Measurements from ENCODE around the gene RASGRP3. TPM values are rescaled to one million over a fixed set of nuclear protein-coding genes. Genes with fewer than 3 reads are reported as not detected.
"Not testable (repeated sequence)": the region's sequence is repeated elsewhere in the genome, so short reads cannot be mapped to it uniquely, and the experiment has no call there.

Gene RASGRP3
- total RNA-seq, 1 donor from 2014 or later, result 2.4 TPM

DNA sequence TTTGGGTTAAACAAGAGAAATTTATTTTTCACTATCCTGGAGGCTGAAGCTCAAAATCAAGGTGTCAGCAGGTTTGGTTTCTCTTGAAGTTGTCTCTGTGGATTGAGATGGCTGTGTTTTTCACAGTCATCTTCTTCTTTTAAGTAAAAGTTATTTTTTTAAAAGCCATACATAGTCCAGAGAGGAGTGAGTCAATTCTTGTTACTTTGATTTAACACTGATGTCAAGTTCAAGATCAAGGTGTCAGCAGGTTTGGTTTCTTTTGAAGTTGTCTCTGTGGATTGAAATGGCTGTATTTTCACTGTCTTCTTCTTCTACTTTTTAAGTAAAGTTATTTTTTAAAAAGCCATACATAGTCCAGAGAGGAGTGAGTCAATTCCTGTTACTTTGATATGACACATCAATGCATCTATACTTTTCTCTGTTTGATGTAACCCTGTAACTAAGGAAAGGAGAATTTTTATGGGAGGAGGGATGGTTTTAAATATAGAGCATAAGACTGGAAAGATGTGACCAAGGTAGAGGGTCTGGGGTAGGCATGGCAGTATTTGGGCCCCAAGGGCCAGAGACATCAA lies 22.5 kb upstream of the RASGRP3 start:
- no peak for DNase-seq (ENCODE audit: low read depth)

GRCh38 chr2:33457556-33458247 lies 18.7 kb upstream of the RASGRP3 start:
- DNase-seq (ENCODE audit: low read depth), result peak; percentile 21

DNA sequence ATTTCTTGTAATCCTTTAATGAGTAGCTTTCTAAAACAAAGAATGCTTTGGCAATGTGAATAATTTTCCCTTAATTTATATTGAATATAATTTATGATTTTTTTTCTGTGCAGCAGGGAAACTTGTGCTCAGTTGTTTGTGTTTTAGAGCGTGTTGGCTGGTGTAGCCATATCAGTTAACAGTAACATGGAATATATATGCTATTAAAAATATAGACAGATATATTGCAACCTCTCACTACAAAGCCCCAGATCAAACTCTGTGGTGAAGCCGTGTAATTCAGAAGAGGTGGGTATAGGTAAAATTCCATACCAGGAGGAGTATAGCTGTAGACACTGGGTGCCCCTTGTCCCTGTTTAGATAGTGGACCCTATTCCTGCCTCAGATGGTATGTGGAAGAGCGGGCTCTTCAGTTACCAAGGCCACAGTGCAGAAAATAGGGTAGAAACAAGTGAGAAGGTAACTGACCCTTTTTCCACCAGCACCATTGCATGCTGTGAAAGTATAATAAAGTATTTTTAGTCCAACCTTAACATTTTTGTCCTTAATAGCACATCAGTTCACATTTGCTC lies 18.1 kb upstream of the RASGRP3 start:
- DNase-seq (ENCODE audit: low read depth), result no peak

- DNase-seq (ENCODE audit: low read depth), result no peak
These were observed 16.7 kb upstream of the RASGRP3 start for GRCh38 chr2:33459745-33460144.

GRCh38 chr2:33462512-33462911 lies 13.9 kb upstream of the RASGRP3 start:
- not testable (repeated sequence) for DNase-seq (ENCODE audit: low read depth)

GRCh38 chr2:33467413-33467812 lies 9.0 kb upstream of the RASGRP3 start:
- no peak for DNase-seq (ENCODE audit: low read depth)

- no peak for DNase-seq (ENCODE audit: low read depth)
These were observed 7.2 kb upstream of the RASGRP3 start for GRCh38 chr2:33469238-33469637.

DNA sequence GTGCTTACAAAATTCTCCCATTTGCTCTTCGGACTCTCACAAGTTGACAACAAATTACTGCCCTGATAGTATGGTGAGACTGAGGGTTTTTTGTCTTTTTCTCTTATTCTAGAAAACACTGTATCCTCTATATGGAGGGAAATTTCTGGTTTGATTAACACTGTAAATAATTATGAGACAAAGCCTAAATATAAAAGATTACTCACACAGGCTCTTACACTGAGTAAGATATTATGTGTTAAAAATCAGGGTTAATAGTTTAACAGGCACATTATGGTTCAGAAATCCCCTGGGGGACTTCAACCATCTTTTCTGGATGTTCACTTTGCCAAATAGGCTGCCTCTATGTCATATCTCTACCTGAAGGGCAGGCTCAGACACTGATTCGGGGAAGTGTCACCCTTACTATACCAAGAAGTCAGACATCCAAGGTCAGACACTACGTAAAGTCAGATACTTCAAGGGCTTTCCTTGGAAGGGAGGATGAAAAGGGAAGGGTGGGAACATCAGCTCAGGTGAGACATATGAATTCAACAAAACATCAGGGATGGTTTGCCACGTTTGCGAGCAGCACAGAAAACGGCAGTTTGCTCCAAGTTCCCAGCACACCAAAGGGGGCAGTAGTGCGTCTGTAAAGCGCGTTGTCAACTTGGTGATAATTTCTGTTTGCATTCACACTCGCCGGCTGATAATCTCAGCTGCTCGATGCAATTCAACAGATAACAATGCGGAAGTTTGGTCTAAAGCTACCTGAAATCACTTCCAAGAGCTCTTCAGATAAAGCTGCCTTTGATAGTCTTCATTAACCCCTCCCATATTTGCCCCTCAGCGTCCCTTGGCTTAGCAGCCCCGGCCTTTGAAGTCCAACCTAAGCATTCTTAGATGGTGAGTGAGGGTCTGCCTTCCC lies 972 bp upstream of the RASGRP3 start:
- peak; percentile 86 for DNase-seq (ENCODE audit: low read depth)

GRCh38 chr2:33476793-33477190 lies 343 bp downstream of the RASGRP3 start:
- no peak for DNase-seq (ENCODE audit: low read depth)

DNA sequence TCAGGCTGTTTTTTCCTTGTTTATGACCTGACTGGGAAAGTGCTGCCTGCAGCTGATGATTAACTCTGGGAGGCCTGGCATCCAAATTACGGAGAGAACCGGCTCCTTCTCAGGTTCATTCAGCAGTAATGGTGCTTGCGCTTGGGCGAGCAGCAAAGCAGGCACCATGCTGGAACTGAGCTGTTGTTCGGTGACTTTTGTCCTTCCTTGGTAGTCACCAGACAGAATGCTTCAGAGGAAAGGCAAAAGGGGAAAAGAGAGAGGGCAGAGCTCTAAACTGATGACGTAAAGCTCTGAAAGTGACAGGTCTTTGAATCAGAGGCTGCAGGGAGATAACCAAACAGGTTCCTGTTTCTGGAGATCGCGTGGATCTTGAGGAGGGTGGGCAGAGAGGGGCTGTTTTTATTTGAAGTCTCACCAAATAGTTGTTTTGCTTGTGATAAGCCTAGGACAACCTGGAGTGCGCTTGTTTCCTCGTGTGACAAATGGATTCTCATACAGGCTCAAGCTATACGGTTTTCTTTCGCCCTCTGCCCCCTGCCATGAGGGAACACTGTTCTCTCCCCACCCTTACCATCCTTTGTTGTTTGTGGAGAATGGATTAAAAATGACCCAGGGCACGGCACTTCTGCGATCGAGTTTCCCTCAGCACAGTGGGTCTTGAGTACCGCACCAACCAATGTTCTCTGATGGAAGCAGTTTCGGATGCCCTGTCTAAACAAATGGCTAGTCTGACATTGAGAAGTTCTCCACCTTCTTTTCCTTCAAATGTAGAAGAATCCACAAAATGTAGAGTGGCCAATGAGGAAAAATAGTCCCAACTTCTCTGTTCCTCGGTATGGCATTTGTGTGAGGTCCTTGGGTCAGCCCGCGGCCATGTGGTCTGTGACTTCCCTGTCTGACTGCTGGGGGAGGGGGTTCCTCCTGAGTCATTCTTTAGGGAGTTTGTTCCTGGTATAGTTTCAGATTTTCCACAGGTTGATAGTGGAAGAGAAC lies 1.3 kb downstream of the RASGRP3 start:
- peak; percentile 84 for DNase-seq (ENCODE audit: low read depth)

DNA sequence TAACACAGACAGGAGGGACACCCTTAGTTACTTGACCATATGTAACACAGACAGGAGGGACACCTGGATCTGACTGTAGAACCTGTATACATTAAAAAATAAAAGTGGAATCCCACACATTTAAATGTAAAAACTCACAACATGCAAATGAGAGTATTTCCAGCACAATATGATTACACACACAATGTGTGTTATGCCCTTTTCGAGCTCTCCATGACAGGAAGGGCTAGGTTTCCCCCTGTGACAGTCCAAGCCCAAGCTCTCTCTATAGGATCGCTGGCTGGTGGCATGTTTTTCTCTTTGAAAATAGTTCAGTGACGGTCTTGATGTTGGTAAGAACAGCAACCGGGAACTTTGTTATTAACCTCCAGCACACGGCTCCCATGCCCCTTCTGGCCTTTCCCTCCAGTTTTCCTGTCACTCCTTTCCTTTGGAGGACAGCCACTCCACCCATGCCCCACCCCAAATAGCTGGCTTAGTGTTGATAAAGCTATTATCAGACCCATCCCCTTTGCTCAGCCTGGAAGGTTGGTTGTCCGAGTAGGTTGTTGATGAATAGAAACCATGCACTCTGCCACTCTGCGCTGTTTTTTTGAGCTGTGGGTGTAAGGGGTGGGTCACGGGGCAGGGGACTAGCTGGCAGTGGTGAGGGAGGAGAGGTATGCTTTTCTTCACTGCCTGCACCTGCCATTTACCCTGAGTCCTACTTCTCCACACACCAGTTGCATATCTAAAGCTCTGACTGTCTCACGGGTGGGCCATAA lies 2.7 kb downstream of the RASGRP3 start:
- no peak for DNase-seq (ENCODE audit: low read depth)

DNA sequence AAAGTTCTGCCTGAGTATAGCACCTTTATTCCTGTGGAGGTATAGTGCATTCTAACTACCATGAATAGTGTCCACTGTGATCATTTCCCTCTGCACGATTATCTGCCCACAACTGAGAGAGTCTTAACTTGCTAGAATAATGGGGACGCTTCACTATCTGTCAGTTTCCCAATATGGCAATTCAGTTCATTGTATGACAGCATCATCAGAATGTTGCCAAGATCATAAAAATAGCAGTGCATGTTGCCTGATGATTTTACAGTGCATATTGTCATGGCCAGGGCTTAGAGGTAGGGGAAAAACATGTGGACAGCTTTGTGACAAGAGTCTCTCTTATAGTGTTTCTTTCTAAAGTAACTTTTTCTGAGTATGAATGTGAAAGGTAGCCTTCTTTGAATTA lies 6.1 kb downstream of the RASGRP3 start:
- DNase-seq (ENCODE audit: low read depth), result no peak

DNA sequence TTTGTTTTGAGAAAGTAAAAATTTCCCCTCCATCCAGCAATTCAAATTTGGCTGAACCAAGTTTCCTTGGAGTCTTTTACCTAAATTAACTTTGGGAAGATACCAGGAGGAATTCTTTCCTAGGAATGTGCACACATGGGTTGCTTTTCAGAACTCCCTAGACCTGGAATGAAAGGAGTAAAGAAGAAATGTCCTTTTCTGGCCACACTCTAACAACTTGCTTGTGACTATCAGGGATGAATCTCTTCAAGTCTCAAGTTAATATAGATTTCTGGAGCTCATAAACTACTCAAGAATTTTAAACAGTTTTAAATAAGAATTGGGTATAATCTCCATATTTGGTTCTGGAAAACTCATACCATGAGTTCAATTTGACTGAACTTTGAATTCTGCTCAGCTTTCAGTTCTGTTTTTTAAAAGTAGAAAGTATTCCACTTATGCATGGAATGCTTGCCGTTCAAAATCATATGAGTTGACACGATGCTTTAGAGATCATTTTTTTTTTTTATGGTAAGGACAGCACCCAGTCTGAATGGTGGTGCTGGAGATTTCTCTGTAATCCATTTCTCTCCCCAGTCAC lies 7.7 kb downstream of the RASGRP3 start:
- DNase-seq (ENCODE audit: low read depth), result no peak

DNA sequence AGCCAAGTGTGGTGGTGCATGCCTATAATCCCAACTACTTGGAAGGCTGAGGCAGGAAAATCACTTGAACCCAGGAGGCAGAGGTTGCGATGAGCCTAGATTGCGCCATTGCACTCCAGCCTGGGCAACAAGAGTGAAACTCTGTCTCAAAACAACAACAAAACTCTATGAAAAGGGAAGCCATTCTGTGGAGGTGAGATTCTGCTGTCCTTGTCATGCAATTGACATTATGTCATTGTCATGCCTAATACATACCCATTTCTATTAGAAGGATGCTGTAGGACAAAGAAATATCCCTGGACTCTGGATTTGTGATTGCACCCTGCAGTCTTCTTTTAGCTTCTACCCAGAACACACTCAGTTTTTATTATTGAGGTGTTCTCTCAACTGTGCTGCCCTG lies 8.6 kb downstream of the RASGRP3 start:
- no peak for DNase-seq (ENCODE audit: low read depth)

DNA sequence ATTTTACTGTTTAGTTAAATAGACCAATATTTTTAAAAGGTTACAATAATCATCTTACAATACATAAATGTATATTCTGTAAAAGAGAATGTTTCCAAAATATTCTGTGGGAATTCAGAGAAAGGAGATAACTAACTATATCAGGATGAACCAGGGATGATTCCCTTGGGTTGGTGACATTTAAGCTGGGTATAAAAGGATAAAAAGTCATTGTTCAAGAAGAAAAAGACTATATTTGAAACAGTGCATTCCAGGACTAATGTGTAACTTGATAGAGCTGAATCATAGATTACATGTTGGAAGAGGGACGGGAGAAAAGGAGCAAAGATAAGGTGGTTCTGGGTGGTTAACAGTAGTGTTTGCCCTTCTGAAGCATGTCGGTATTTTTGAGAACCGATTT lies 10.1 kb downstream of the RASGRP3 start:
- no peak for DNase-seq (ENCODE audit: low read depth)

DNA sequence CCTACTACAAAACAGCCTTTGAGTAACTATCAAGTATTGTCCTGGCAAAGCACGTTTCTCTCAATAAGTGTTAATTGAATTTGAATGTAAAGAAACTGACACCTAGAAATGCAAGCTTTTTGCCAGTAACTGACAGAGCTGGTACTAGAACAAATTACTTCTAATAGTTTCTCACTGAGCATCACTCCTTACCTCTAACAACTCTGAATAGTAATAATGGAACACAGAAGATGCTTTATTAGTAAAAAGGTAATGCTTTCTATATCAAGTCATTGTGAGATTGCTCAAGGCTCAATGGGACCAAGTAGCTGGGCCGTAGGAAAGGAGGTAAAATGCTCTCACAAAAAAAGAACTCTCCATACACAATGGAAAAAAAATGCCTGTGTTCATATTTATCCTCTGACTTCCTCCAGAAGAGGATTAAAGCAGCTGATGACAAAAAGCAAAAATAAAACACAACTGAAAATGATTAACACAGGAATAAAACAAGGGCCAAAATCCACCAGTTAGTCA lies 11.8 kb downstream of the RASGRP3 start:
- no peak for DNase-seq (ENCODE audit: low read depth)

GRCh38 chr2:33488715-33489540 lies 12.5 kb downstream of the RASGRP3 start:
- DNase-seq (ENCODE audit: low read depth), result no peak

GRCh38 chr2:33489835-33490431 lies 13.5 kb downstream of the RASGRP3 start:
- DNase-seq (ENCODE audit: low read depth), result no peak
